Skeletal muscle satellite cell (primary cell): Measurements from ENCODE around the gene NSRP1.
"Not testable (repeated sequence)": the region's sequence is repeated elsewhere in the genome, so short reads cannot be mapped to it uniquely, and the experiment has no call there.

Experiments used
- H3K27me3 ChIP-seq: 2 replicates; pipeline ENCODE4 v1.7.0; 2013; ENCODE audit warnings: low read length; ENCODE audit not compliant: control insufficient read depth, insufficient read depth
- H3K36me3 ChIP-seq: 2 replicates; pipeline ENCODE4 v1.7.0; 2013; ENCODE audit warnings: mild to moderate bottlenecking, control low read depth, low read length; ENCODE audit not compliant: insufficient read depth
- H3K4me1 ChIP-seq: 2 replicates; pipeline ENCODE4 v1.7.0; 2013; ENCODE audit warnings: low read length; ENCODE audit not compliant: control insufficient read depth, insufficient read depth
- H3K4me2 ChIP-seq: 2 replicates; pipeline ENCODE4 v1.7.0; 2013; ENCODE audit warnings: mild to moderate bottlenecking, low read length
- H3K4me3 ChIP-seq: 2 replicates; pipeline ENCODE4 v1.7.0; 2013; ENCODE audit warnings: low read length
- H3K9ac ChIP-seq: 2 replicates; pipeline ENCODE4 v1.7.0; 2013; ENCODE audit warnings: mild to moderate bottlenecking, low read depth, low read length, moderate library complexity
- H3K9me3 ChIP-seq: replicated peaks from 2 replicates; pipeline ENCODE4 v1.7.0; 2013; ENCODE audit warnings: mild to moderate bottlenecking, control low read depth, low read length

The NSRP1 gene

DNA sequence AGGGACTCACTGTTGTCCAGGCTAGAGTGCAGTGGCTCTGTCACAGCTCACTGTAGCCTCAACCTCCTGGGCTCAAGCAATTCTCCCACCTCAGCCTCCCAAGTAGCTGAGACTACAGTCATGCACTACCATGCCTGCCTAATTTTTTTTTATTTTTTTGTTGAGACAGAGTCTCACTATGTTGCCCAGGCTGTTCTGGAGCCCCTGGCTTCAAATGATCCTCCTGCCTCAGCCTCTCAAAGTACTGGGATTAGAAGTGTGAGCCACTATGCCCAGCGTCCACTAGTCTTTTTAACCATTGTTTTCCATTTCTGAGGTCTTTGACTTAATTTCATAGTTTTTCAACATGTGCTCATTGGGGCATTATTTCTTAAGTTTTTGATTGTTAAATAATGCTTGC, 13.5 kb downstream of the NSRP1 start:
- Histone ChIP-seq H3K27me3 (no peaks in the 10 kb centered on the region), H3K4me1 (no peaks in the 10 kb centered on the region), H3K36me3 (peaks cover 60% of the 10 kb centered on the region), H3K4me2 (no peak overlapping the region), H3K4me3 (no peak overlapping the region), H3K9ac (no peak overlapping the region), H3K9me3 (no peaks in the 10 kb centered on the region)

- Histone ChIP-seq H3K4me3 (no peak overlapping the region), H3K4me1 (no peaks in the 10 kb centered on the region), H3K36me3 (peaks cover 60% of the 10 kb centered on the region), H3K9me3 (no peaks in the 10 kb centered on the region), H3K27me3 (no peaks in the 10 kb centered on the region), H3K9ac (no peak overlapping the region), H3K4me2 (no peak overlapping the region)
Observed at GRCh38 chr17:30132615-30133014, 16.0 kb downstream of the NSRP1 start.

DNA sequence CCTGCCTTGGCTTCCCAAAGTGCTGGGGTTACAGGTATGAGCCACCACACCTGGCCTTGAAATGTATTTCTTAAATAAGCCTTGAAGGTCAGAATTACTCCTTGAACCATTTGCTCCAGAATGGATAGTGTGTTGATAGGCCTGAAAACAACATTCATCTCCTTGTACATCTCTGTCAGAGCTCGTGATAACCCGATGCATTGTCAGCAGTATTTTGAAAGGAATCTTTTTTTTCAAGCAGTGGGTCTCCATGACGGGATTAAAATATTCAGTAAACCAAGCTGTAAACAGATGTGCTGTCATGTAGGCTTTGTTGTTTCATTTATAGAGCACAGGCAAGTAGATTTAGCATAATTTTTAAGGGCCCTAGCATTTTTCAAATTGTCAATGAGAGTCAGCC, 16.6 kb downstream of the NSRP1 start:
- no peak overlapping the region for H3K4me2 ChIP-seq
- peaks cover 59% of the 10 kb centered on the region for H3K36me3 ChIP-seq
- H3K4me1 ChIP-seq = no peaks in the 10 kb centered on the region

GRCh38 chr17:30134551-30134950, 17.9 kb downstream of the NSRP1 start:
- H3K9me3 ChIP-seq = no peaks in the 10 kb centered on the region
- no peak overlapping the region for H3K4me3 ChIP-seq
- H3K27me3 ChIP-seq = no peaks in the 10 kb centered on the region
- no peaks in the 10 kb centered on the region for H3K4me1 ChIP-seq
- H3K9ac ChIP-seq = no peak overlapping the region
- H3K4me2 ChIP-seq = no peak overlapping the region
- H3K36me3 ChIP-seq = peaks cover 50% of the 10 kb centered on the region

More for the DNA sequence above, 16.6 kb downstream of the NSRP1 start:
- no peaks in the 10 kb centered on the region for H3K9me3 ChIP-seq
- no peaks in the 10 kb centered on the region for H3K27me3 ChIP-seq
- no peak overlapping the region for H3K4me3 ChIP-seq
- no peak overlapping the region for H3K9ac ChIP-seq

DNA sequence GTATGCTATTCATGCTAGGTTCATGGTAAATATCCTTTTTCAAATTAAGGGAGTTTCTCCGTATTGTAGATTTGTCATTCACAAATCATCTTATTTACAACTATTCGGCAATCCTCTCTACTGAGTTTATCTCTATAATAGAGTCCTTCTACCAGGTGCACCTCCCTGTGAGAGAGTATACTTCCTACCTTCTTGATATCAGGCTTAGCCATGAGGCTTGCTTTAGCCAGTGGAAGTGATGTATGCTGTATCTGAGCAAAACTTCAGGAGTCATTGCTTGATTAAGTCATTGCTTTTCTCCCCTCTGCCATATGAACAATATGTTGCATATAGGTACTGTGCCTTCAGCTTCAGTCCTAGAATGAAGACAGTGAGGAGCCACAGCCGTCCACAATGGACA, 20.5 kb downstream of the NSRP1 start:
- Histone ChIP-seq H3K9ac (no peak overlapping the region), H3K9me3 (no peaks in the 10 kb centered on the region), H3K4me1 (no peaks in the 10 kb centered on the region), H3K4me2 (no peak overlapping the region), H3K27me3 (no peaks in the 10 kb centered on the region), H3K4me3 (no peak overlapping the region), H3K36me3 (peaks cover 36% of the 10 kb centered on the region)

DNA sequence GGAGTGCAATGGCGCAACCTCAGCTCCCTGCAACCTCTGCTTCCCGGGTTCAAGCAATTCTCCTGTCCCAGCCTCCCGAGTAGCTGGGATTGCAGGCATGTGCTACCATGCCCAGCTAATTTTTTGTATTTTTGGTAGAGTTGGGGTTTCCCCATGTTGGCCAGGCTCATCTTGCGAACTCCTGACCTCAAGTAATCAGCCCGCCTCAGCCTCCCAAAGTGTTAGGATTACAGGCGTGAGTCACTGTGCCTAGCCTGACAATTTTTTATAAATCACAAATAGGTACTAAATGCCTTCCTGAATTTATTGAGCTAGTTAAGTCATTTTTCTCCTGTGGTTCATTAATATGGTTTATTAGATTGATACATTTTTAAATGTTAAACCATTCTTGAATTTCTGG, 31.2 kb downstream of the NSRP1 start:
- H3K4me1 ChIP-seq, H3K36me3 ChIP-seq, H3K4me2 ChIP-seq, H3K27me3 ChIP-seq, H3K9me3 ChIP-seq, H3K9ac ChIP-seq, H3K4me3 ChIP-seq: not testable (repeated sequence)

GRCh38 chr17:30148376-30148775, 31.8 kb downstream of the NSRP1 start:
- no peaks in the 10 kb centered on the region for H3K27me3 ChIP-seq
- no peaks in the 10 kb centered on the region for H3K4me1 ChIP-seq
- H3K4me2 ChIP-seq = no peak overlapping the region
- peaks cover 4% of the 10 kb centered on the region for H3K36me3 ChIP-seq
- no peak overlapping the region for H3K4me3 ChIP-seq
- H3K9ac ChIP-seq = no peak overlapping the region
- no peaks in the 10 kb centered on the region for H3K9me3 ChIP-seq

GRCh38 chr17:30151471-30151870, 34.9 kb downstream of the NSRP1 start:
- Histone ChIP-seq H3K4me3 (no peak overlapping the region), H3K9me3 (no peaks in the 10 kb centered on the region), H3K4me1 (no peaks in the 10 kb centered on the region), H3K4me2 (no peak overlapping the region), H3K27me3 (no peaks in the 10 kb centered on the region), H3K9ac (no peak overlapping the region), H3K36me3 (no peaks in the 10 kb centered on the region)

DNA sequence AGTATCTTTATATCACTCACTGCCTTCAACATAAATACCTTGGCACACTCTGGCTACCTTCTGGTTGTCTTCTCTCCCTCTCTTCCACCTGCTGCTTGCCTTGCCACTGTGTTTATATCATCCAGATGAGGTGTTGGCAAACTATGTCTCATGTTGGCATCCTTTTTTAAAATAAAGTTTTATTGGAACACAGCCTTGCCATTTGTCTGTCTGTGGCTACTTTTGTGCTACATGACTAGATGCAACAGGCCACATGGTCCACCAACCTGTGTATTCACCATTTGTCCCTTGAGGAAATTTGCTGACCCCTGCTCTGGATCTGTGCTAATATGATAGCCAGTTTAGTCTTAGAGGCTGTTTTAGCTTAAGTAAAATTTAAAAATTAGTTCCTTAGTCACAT, 36.8 kb downstream of the NSRP1 start:
- no peak overlapping the region for H3K4me3 ChIP-seq
- no peaks in the 10 kb centered on the region for H3K9me3 ChIP-seq
- no peaks in the 10 kb centered on the region for H3K4me1 ChIP-seq
- H3K36me3 ChIP-seq = peaks cover 4% of the 10 kb centered on the region
- no peaks in the 10 kb centered on the region for H3K27me3 ChIP-seq
- H3K4me2 ChIP-seq = no peak overlapping the region
- no peak overlapping the region for H3K9ac ChIP-seq

DNA sequence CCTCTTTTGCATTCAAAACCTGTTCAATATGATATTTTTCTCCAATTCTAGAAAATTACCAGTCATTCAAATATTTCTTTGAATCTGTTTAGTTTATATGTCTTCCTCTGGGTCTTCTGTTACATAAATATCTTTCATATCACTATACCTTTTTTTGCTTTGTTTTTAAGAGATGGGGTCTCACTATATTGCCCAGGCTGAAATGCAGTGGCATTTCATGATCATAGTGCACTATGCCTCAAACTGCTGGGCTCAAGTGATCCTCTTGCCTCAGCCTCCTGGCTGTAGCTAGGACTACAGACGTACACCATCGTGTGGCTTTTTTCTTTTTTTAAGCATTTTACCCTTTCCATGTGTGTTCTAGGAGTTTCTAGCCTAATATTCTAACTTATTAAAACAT, 38.8 kb downstream of the NSRP1 start:
- Histone ChIP-seq H3K4me2 (no peak overlapping the region), H3K27me3 (no peaks in the 10 kb centered on the region), H3K4me3 (no peak overlapping the region), H3K4me1 (no peaks in the 10 kb centered on the region), H3K9me3 (no peaks in the 10 kb centered on the region), H3K9ac (no peak overlapping the region), H3K36me3 (peaks cover 10% of the 10 kb centered on the region)

- Histone ChIP-seq H3K9ac (no peak overlapping the region), H3K36me3 (peaks cover 19% of the 10 kb centered on the region), H3K9me3 (no peaks in the 10 kb centered on the region), H3K4me2 (no peak overlapping the region), H3K4me3 (no peak overlapping the region), H3K27me3 (no peaks in the 10 kb centered on the region), H3K4me1 (no peaks in the 10 kb centered on the region)
Observed at GRCh38 chr17:30158896-30159625, 42.4 kb downstream of the NSRP1 start.

DNA sequence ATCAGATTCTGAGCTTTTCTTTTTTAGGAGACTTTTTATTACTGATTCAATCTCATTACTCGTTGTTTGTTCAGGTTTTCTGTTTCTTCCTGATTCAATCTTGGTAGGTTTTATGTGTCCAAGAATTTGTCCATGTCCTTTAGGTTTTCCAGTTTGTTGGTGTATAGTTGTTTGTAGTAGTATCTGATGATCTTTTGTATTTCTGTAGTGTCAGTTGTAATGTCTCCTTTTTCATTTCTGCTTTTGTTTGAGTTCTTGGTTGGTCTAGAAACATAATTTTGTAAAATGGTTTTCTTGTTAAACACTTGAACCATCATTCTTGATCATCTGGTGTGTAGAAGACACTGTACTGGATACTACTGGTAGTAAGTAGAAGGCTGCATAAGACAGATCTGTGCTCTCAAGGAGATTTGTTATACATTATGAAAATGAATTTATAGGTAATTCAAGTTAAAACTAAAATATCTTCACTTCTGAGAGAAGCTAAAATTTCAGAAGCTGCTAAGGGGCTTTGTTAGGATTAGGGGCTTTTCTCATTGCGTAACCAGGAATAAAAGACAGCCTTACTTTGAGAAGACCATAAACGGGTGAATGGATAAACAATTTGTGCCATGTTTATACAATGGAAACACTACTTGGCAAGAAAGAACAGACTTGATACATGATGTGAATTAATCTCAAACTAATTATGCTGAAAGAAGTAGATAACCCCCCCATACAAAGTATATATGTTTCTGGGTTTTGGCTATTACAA, 44.0 kb downstream of the NSRP1 start:
- H3K9me3 ChIP-seq = no peaks in the 10 kb centered on the region
- H3K4me2 ChIP-seq = no peak overlapping the region

More for the DNA sequence above, 44.0 kb downstream of the NSRP1 start:
- Histone ChIP-seq H3K9ac (no peak overlapping the region), H3K36me3 (peaks cover 27% of the 10 kb centered on the region), H3K4me3 (no peak overlapping the region), H3K27me3 (no peaks in the 10 kb centered on the region), H3K4me1 (no peaks in the 10 kb centered on the region)
